Fibroblast of peridontal ligament (primary cell): ENCODE results near the gene AP1G1.

ENCODE experiments used
- DNase-seq: peaks from one replicate; pipeline ENCODE4 v3.0.0-alpha.2; 2010; ENCODE audit errors: extremely low read depth

The AP1G1 gene

GRCh38 chr16:71754652-71755051 lies 54.0 kb downstream of the AP1G1 start:
- DNase-seq = no peak

- DNase-seq = no peak
These were observed 54.5 kb downstream of the AP1G1 start for GRCh38 chr16:71754108-71754507.

GRCh38 chr16:71748226-71748625 lies 60.4 kb downstream of the AP1G1 start:
- no peak for DNase-seq

GRCh38 chr16:71746442-71747046 lies 62.1 kb downstream of the AP1G1 start:
- DNase-seq = peak; percentile 68

GRCh38 chr16:71738855-71739254 lies 69.8 kb downstream of the AP1G1 start:
- no peak for DNase-seq

GRCh38 chr16:71737501-71737900 lies 71.1 kb downstream of the AP1G1 start:
- DNase-seq = no peak

GRCh38 chr16:71734511-71734910 lies 74.1 kb downstream of the AP1G1 start:
- DNase-seq = no peak

GRCh38 chr16:71732587-71732986 lies 76.0 kb downstream of the AP1G1 start:
- no peak for DNase-seq

GRCh38 chr16:71727551-71728324 lies 80.9 kb downstream of the AP1G1 start:
- no peak for DNase-seq

GRCh38 chr16:71726476-71727315 lies 81.9 kb downstream of the AP1G1 start:
- DNase-seq = no peak

- peak; percentile 13 for DNase-seq
These were observed 84.3 kb downstream of the AP1G1 start, which contains the start of gene PHLPP2 for GRCh38 chr16:71724320-71724751. Gene PHLPP2, minus strand, starts transcription at chr16:71724701. Its CDS starts 9,906 bp downstream, at chr16:71714795.

GRCh38 chr16:71723537-71724319 lies 84.9 kb downstream of the AP1G1 start:
- peak; percentile 30 for DNase-seq

GRCh38 chr16:71722801-71723536 lies 85.7 kb downstream of the AP1G1 start:
- peak; percentile 37 for DNase-seq

- DNase-seq = no peak
These were observed 87.4 kb downstream of the AP1G1 start for GRCh38 chr16:71721066-71721740.

GRCh38 chr16:71712501-71712900 lies 96.1 kb downstream of the AP1G1 start:
- DNase-seq = no peak

- DNase-seq = no peak
These were observed 96.8 kb downstream of the AP1G1 start for GRCh38 chr16:71711789-71712188.

GRCh38 chr16:71709229-71709781 lies 99.3 kb downstream of the AP1G1 start:
- DNase-seq = peak; percentile 81

GRCh38 chr16:71708696-71709095 lies 99.9 kb downstream of the AP1G1 start:
- DNase-seq = no peak

GRCh38 chr16:71707199-71707598 lies 101.4 kb downstream of the AP1G1 start:
- DNase-seq = no peak

- DNase-seq = no peak
These were observed 102.6 kb downstream of the AP1G1 start for GRCh38 chr16:71706046-71706445.
